OCI-LY1 (cell line): ENCODE results near the gene PEX11B.

Experiments used
- EZH2 ChIP-seq: fragments of 200-600 bp; sonication (generic), shearing (Covaris generic); IDR thresholded peaks from 2 replicates; pipeline ENCODE4 v1.8.0; 2017; ENCODE audit warnings: borderline replicate concordance, mixed run types, mild to moderate bottlenecking, antibody characterized with exemption, low read length, moderate library complexity, mixed read lengths
- TF ChIP-seq, protein P1 (sequence below): fragments of 200-600 bp; sonication (generic), shearing (Covaris generic); IDR thresholded peaks from 2 replicates; pipeline ENCODE4 v1.5.1; 2017; ENCODE audit warnings: mild to moderate bottlenecking, antibody characterized with exemption, low read length, moderate library complexity, mixed read lengths

GRCh38 chr1:145963265-145964019 lies 44.9 kb upstream of the PEX11B start:
- TF ChIP-seq, protein P1, sequence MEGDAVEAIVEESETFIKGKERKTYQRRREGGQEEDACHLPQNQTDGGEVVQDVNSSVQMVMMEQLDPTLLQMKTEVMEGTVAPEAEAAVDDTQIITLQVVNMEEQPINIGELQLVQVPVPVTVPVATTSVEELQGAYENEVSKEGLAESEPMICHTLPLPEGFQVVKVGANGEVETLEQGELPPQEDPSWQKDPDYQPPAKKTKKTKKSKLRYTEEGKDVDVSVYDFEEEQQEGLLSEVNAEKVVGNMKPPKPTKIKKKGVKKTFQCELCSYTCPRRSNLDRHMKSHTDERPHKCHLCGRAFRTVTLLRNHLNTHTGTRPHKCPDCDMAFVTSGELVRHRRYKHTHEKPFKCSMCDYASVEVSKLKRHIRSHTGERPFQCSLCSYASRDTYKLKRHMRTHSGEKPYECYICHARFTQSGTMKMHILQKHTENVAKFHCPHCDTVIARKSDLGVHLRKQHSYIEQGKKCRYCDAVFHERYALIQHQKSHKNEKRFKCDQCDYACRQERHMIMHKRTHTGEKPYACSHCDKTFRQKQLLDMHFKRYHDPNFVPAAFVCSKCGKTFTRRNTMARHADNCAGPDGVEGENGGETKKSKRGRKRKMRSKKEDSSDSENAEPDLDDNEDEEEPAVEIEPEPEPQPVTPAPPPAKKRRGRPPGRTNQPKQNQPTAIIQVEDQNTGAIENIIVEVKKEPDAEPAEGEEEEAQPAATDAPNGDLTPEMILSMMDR: no peak
- no peak for TF ChIP-seq EZH2
